Transverse colon (tissue), 4 donors: Measurements from ENCODE around the gene STRAP. TPM values are rescaled to one million over a fixed set of nuclear protein-coding genes. Genes with fewer than 3 reads are reported as not detected.

Experiments
- DNase-seq: peaks from one replicate; pipeline ENCODE4 v3.0.0-alpha.2; 2019
- H3K27ac ChIP-seq, 4 donors: fragments of 200-600 bp; sonication (generic); 2 replicates each; pipeline ENCODE4 v1.5.1; 2016 to 2018; ENCODE audit warnings: inconsistent platforms in 4 of 4
- H3K27me3 ChIP-seq: fragments of 200-600 bp; sonication (generic); 2 replicates; pipeline ENCODE4 v1.5.1; 2017; ENCODE audit warnings: inconsistent platforms
- H3K36me3 ChIP-seq, 4 donors: fragments of 200-600 bp; sonication (generic); 2 replicates each; pipeline ENCODE4 v1.5.1; 2017 to 2019; ENCODE audit warnings: inconsistent platforms in 4 of 4
- H3K4me1 ChIP-seq, 4 donors: fragments of 200-600 bp; sonication (generic); 2 replicates each; pipeline ENCODE4 v1.5.1; 2017 to 2020; ENCODE audit warnings: inconsistent platforms in 4 of 4
- H3K4me3 ChIP-seq, 4 donors: fragments of 200-600 bp; sonication (generic); 1 replicate in 1 of 4; 2 replicates in 3 of 4; pipeline versions ENCODE4 v1.5.1 to v1.6.1; 2017 to 2019; ENCODE audit warnings: inconsistent platforms in 4 of 4
- H3K9me3 ChIP-seq, 2 donors: fragments of 200-600 bp; sonication (generic); 2 replicates each; pipeline ENCODE4 v1.5.1; 2017 to 2019; ENCODE audit warnings: inconsistent platforms in 2 of 2
- CTCF ChIP-seq, 5 experiments: fragments of 200-600 bp in 3 of 5; fragments of 450-650 bp in 2 of 5; sonication (generic) in 3 of 5; IDR thresholded peaks; 1 replicate in 2 of 5; 2 replicates in 3 of 5; pipeline ENCODE4 v1.5.1; 2016 to 2017; ENCODE audit warnings: antibody characterized with exemption in 5 of 5, inconsistent platforms in 3 of 5, mild to moderate bottlenecking in 2 of 5, moderate library complexity in 1 of 5
- EP300 ChIP-seq: sonication (generic); formaldehyde crosslinking; IDR thresholded peaks from one replicate; pipeline ENCODE4 v1.6.1; 2017; ENCODE audit warnings: antibody characterized with exemption, low read depth
- POLR2A ChIP-seq: fragments of 450-650 bp; IDR thresholded peaks from one replicate; pipeline ENCODE4 v1.6.1; 2016; ENCODE audit warnings: antibody characterized with exemption, mild to moderate bottlenecking, moderate library complexity
- POLR2AphosphoS5 ChIP-seq, 3 donors: sonication (generic); formaldehyde crosslinking; IDR thresholded peaks; one replicate each; pipeline ENCODE4 v1.6.1; 2016; ENCODE audit warnings: antibody characterized with exemption in 3 of 3
- WGBS, 2 donors: methylation state at CpG; one replicate each; pipeline ENCODE4 v1.1.5; 2018; ENCODE audit warnings: low coverage in 1 of 2; 5-methylcytosine and 5-hydroxymethylcytosine counted together
- in situ Hi-C, 4 donors: fragments of 200-750 bp; cut with MboI; loops; one replicate each; pipeline versions ENCODE4 v1.15.0 to v1.15.1; 2017; ENCODE audit warnings: low sequenced_read_pairs in 3 of 4, low pct_ligation_motif_present in 1 of 4, low pct_unique_long_range_greater_than_20kb in 1 of 4
- intact Hi-C: fragments of 100-400 bp; cut with DNase I; formaldehyde crosslinking; loops from one replicate; pipeline ENCODE4 v1.15.1; 2023; ENCODE audit warnings: low total_unique reads
- total RNA-seq, 4 donors: library from RNA; depleted of rRNA; stranded (reverse); fragments of >200 nt; gene quantifications; one replicate each; pipeline ENCODE4 v1.1.0, GENCODE V29; 2016

The STRAP gene
- total RNA-seq, 4 donors from 2014 or later = 39.3 to 78.6 (median 48.6) TPM

- no peaks in the 10 kb centered on the region for H3K9me3 ChIP-seq
- H3K27ac ChIP-seq = peak overlapping the region; percentile 36 to 65 (median 47)
These were observed 37.2 kb downstream of the STRAP start for GRCh38 chr12:15919418-15919817.

GRCh38 chr12:15924956-15925355, 42.8 kb downstream of the STRAP start:
- no peaks in the 10 kb centered on the region for H3K27me3 ChIP-seq
- no peaks in the 10 kb centered on the region for H3K36me3 ChIP-seq
- H3K4me3 ChIP-seq = no peak overlapping the region
- no peaks in the 10 kb centered on the region for H3K9me3 ChIP-seq
- 87 to 100% methylated on average over 1 of the region's 1 CpG for WGBS, 2 donors
- in situ Hi-C loops = no loop called here
- no peak overlapping the region for H3K27ac ChIP-seq
- intact Hi-C loops = no loop called here
- no peak for DNase-seq
- no peak for TF ChIP-seq POLR2AphosphoS5 (IDR thresholded peaks at IDR 0.05)
- no peak for TF ChIP-seq CTCF (IDR thresholded peaks at IDR 0.05)
- no peak for TF ChIP-seq EP300
- no peak for TF ChIP-seq POLR2A
- H3K4me1 ChIP-seq = peaks cover 0 to 7% (median 0%) of the 10 kb centered on the region in 4 donors

More at GRCh38 chr12:15919418-15919817, 37.2 kb downstream of the STRAP start:
- TF ChIP-seq CTCF (IDR thresholded peaks at IDR 0.05) = no peak
- no peak for TF ChIP-seq POLR2AphosphoS5 (IDR thresholded peaks at IDR 0.05)
- no peak for TF ChIP-seq POLR2A
- no peak for TF ChIP-seq EP300
- Histone ChIP-seq H3K4me3 (no peak overlapping the region), H3K27me3 (no peaks in the 10 kb centered on the region), H3K4me1 (peaks cover 0 to 7% (median 2%) of the 10 kb centered on the region in 4 donors), H3K36me3 (no peaks in the 10 kb centered on the region)
- intact Hi-C loops = no loop called here
- DNase-seq = no peak
- 78% methylated on average over 2 of the region's 2 CpGs; no CpG with 5 or more reads in 1 of the 2 donors for WGBS, 2 donors
- in situ Hi-C loops = no loop called here

GRCh38 chr12:15928346-15928745, 46.2 kb downstream of the STRAP start:
- TF ChIP-seq POLR2AphosphoS5 (IDR thresholded peaks at IDR 0.05) (no peak), CTCF (IDR thresholded peaks at IDR 0.05) (no peak), POLR2A (no peak), EP300 (no peak)
- no peaks in the 10 kb centered on the region for H3K27me3 ChIP-seq
- WGBS, 2 donors = 59 to 69% methylated on average over 2 of the region's 2 CpGs
- H3K4me3 ChIP-seq = no peak overlapping the region
- no peaks in the 10 kb centered on the region for H3K36me3 ChIP-seq
- H3K4me1 ChIP-seq = peaks cover 0 to 7% (median 0%) of the 10 kb centered on the region in 4 donors
- intact Hi-C loops (no loop called here), in situ Hi-C loops (no loop called here)
- DNase-seq = no peak
- no peak overlapping the region for H3K27ac ChIP-seq
- no peaks in the 10 kb centered on the region for H3K9me3 ChIP-seq

- H3K4me3 ChIP-seq = no peak overlapping the region
- WGBS, 2 donors = 73% methylated on average over 10 of the region's 10 CpGs; no CpG with 5 or more reads in 1 of the 2 donors
- in situ Hi-C loops (no loop called here), intact Hi-C loops (no loop called here)
- H3K9me3 ChIP-seq = no peaks in the 10 kb centered on the region
- H3K4me1 ChIP-seq = peaks cover 0 to 7% (median 0%) of the 10 kb centered on the region in 4 donors
- H3K27ac ChIP-seq = no peak overlapping the region
- no peaks in the 10 kb centered on the region for H3K27me3 ChIP-seq
- H3K36me3 ChIP-seq = no peaks in the 10 kb centered on the region
- TF ChIP-seq POLR2A (no peak), POLR2AphosphoS5 (IDR thresholded peaks at IDR 0.05) (no peak), EP300 (no peak)
- DNase-seq = no peak
These were observed 46.8 kb downstream of the STRAP start for GRCh38 chr12:15928870-15929571.
